SK-N-SH treated with all-trans-retinoic acid at 6 μM for 48 hours (cell line): ENCODE data around the gene ZBTB16.

Experiments
- ATAC-seq: fragments of 200-7000 bp; cut with Tn5 transposase; 3 replicates; pipeline ENCODE4 v1.9.1; 2020; ENCODE audit warnings: mild to moderate bottlenecking, moderate library complexity
- ARNTL ChIP-seq: fragments of 450-650 bp; formaldehyde crosslinking; IDR thresholded peaks from 2 replicates; pipeline ENCODE4 v1.5.0; 2020; ENCODE audit warnings: low read depth, mild to moderate bottlenecking, moderate library complexity, borderline replicate concordance
- BACH2 ChIP-seq: fragments of 250-450 bp; sonication (Bioruptor Pico); IDR thresholded peaks from 2 replicates; pipeline ENCODE4 v1.9.0; 2021; ENCODE audit warnings: mild to moderate bottlenecking, borderline replicate concordance
- CREB5 ChIP-seq: fragments of 250-450 bp; sonication (Bioruptor Pico); IDR thresholded peaks from 2 replicates; pipeline ENCODE4 v1.5.1; 2020; ENCODE audit warnings: low read depth, mild to moderate bottlenecking, moderate library complexity
- CSDC2 ChIP-seq: fragments of 250-450 bp; sonication (Bioruptor Pico); IDR thresholded peaks from 2 replicates; pipeline ENCODE4 v1.5.0; 2020; ENCODE audit warnings: mild to moderate bottlenecking, moderate library complexity
- CSRNP3 ChIP-seq: fragments of 250-450 bp; sonication (Bioruptor Pico); IDR thresholded peaks from 2 replicates; pipeline ENCODE4 v1.5.1; 2021; ENCODE audit warnings: mild to moderate bottlenecking, moderate library complexity
- ESRRG ChIP-seq: fragments of 250-450 bp; sonication (Bioruptor Pico); IDR thresholded peaks from 2 replicates; pipeline ENCODE4 v1.6.1; 2021; ENCODE audit warnings: mild to moderate bottlenecking
- GLIS3 ChIP-seq: fragments of 250-450 bp; sonication (Bioruptor Pico); IDR thresholded peaks from 2 replicates; pipeline ENCODE4 v1.5.0; 2020; ENCODE audit warnings: mild to moderate bottlenecking, moderate library complexity
- PATZ1 ChIP-seq: fragments of 250-450 bp; sonication (Bioruptor Pico); IDR thresholded peaks from 2 replicates; pipeline ENCODE4 v1.8.0; 2020; ENCODE audit warnings: mild to moderate bottlenecking, moderate library complexity, borderline replicate concordance
- POU6F1 ChIP-seq: fragments of 250-450 bp; sonication (Bioruptor Pico); IDR thresholded peaks from 2 replicates; pipeline ENCODE4 v1.8.0; 2021; ENCODE audit warnings: low read depth, mild to moderate bottlenecking, moderate library complexity, borderline replicate concordance
- PPARA ChIP-seq: fragments of 250-450 bp; sonication (Bioruptor Pico); IDR thresholded peaks from 2 replicates; pipeline ENCODE4 v1.5.0; 2020; ENCODE audit warnings: mild to moderate bottlenecking, borderline replicate concordance
- RARB ChIP-seq: fragments of 250-450 bp; sonication (Bioruptor Pico); IDR thresholded peaks from 2 replicates; pipeline ENCODE4 v1.8.0; 2021; ENCODE audit warnings: mild to moderate bottlenecking, moderate library complexity
- SNAI2 ChIP-seq: fragments of 250-450 bp; sonication (Bioruptor Pico); IDR thresholded peaks from 2 replicates; pipeline ENCODE4 v1.5.0; 2020; ENCODE audit warnings: mild to moderate bottlenecking, moderate library complexity
- TCF4 ChIP-seq: fragments of 250-450 bp; sonication (Bioruptor Pico); IDR thresholded peaks from 2 replicates; pipeline ENCODE4 v1.8.0; 2021; ENCODE audit warnings: mild to moderate bottlenecking, moderate library complexity, borderline replicate concordance
- TOX ChIP-seq: fragments of 250-450 bp; sonication (Bioruptor Pico); IDR thresholded peaks from 2 replicates; pipeline ENCODE4 v1.8.0; 2021; ENCODE audit warnings: mild to moderate bottlenecking, moderate library complexity, borderline replicate concordance
- TSHZ2 ChIP-seq: fragments of 250-450 bp; sonication (Bioruptor Pico); IDR thresholded peaks from 2 replicates; pipeline ENCODE4 v1.5.0; 2020; ENCODE audit warnings: mild to moderate bottlenecking, moderate library complexity
- ZFP3 ChIP-seq: fragments of 250-450 bp; sonication (Bioruptor Pico); IDR thresholded peaks from 2 replicates; pipeline ENCODE4 v1.5.0; 2020; ENCODE audit warnings: mild to moderate bottlenecking, moderate library complexity
- ZFP30 ChIP-seq: fragments of 450-650 bp; formaldehyde crosslinking; IDR thresholded peaks from 2 replicates; pipeline ENCODE4 v1.5.0; 2022; ENCODE audit warnings: mild to moderate bottlenecking, moderate library complexity
- ZNF565 ChIP-seq: fragments of 450-650 bp; formaldehyde crosslinking; conservative IDR thresholded peaks from 2 replicates; pipeline ENCODE4 v1.5.0; 2020; ENCODE audit warnings: low read depth, mild to moderate bottlenecking, moderate library complexity
- ZNF70 ChIP-seq: fragments of 450-650 bp; formaldehyde crosslinking; IDR thresholded peaks from 2 replicates; pipeline ENCODE4 v1.5.0; 2020; ENCODE audit warnings: mild to moderate bottlenecking, moderate library complexity
- ZNF8 ChIP-seq: fragments of 450-650 bp; formaldehyde crosslinking; IDR thresholded peaks from 2 replicates; pipeline ENCODE4 v1.5.0; 2020; ENCODE audit warnings: mild to moderate bottlenecking, moderate library complexity

The ZBTB16 gene

GRCh38 chr11:114125531-114125930 is 66.0 kb downstream of the ZBTB16 start:
- no peak for TF ChIP-seq TCF4 (CRISPR knock-in tag)
- no peak for TF ChIP-seq PPARA (CRISPR knock-in tag)
- TF ChIP-seq CREB5 = no peak
- no peak for ATAC-seq

GRCh38 chr11:114125959-114126358 is 66.4 kb downstream of the ZBTB16 start:
- TF ChIP-seq GLIS3 (CRISPR knock-in tag) = no peak
- TF ChIP-seq, all 23 proteins: peak for 0
- no peak for ATAC-seq

GRCh38 chr11:114128399-114128798 is 68.9 kb downstream of the ZBTB16 start:
- ATAC-seq = no peak
- TF ChIP-seq GLIS3 (CRISPR knock-in tag) = no peak
- no peak for TF ChIP-seq ARNTL (CRISPR knock-in tag)
- TF ChIP-seq CSDC2 = no peak
- TF ChIP-seq SNAI2 = no peak
- no peak for TF ChIP-seq BACH2 (CRISPR knock-in tag)
- TF ChIP-seq ZFP30 (CRISPR knock-in tag) = no peak
- TF ChIP-seq ZFP3 = no peak

- TF ChIP-seq ARNTL (CRISPR knock-in tag) (no peak), PPARA (CRISPR knock-in tag) (no peak), TCF4 (CRISPR knock-in tag) (no peak), POU6F1 (CRISPR knock-in tag) (no peak), CSRNP3 (CRISPR knock-in tag) (no peak), CREB5 (no peak), ZNF8 (CRISPR knock-in tag) (no peak), CSDC2 (no peak), RARB (CRISPR knock-in tag) (no peak), ZFP30 (CRISPR knock-in tag) (no peak), BACH2 (CRISPR knock-in tag) (no peak), TSHZ2 (CRISPR knock-in tag) (no peak), PATZ1 (CRISPR knock-in tag) (no peak), SNAI2 (no peak), ZNF70 (CRISPR knock-in tag) (no peak), ZNF565 (CRISPR knock-in tag) (no peak), ZFP3 (no peak), ESRRG (no peak), TOX (CRISPR knock-in tag) (no peak), GLIS3 (CRISPR knock-in tag) (no peak)
- ATAC-seq = no peak
Observed at GRCh38 chr11:114129142-114129541, 69.6 kb downstream of the ZBTB16 start.
